Nephron (organoid): ENCODE measurements around the gene KIF3B.

Experiments
- H3K27ac Mint-ChIP-seq, 3 experiments: 2 replicates each; pipeline ENCODE4 v1.8.0; 2020; ENCODE audit warnings: mixed read lengths in 3 of 3, mild to moderate bottlenecking in 2 of 3, moderate library complexity in 1 of 3
- H3K27me3 Mint-ChIP-seq: 2 replicates; pipeline ENCODE4 v1.8.0; 2021; ENCODE audit warnings: low read depth, mild to moderate bottlenecking, moderate library complexity, mixed read lengths
- H3K36me3 Mint-ChIP-seq: 2 replicates; pipeline ENCODE4 v1.8.0; 2020; ENCODE audit warnings: low read depth, mixed read lengths
- H3K4me1 Mint-ChIP-seq: 2 replicates; pipeline ENCODE4 v1.8.0; 2020; ENCODE audit warnings: mixed read lengths
- H3K4me3 Mint-ChIP-seq, 3 experiments: 2 replicates each; pipeline ENCODE4 v1.8.0; 2020; ENCODE audit warnings: mild to moderate bottlenecking in 3 of 3, mixed read lengths in 3 of 3, moderate library complexity in 2 of 3
- H3K9me3 Mint-ChIP-seq: 2 replicates; pipeline ENCODE4 v1.8.0; 2020; ENCODE audit warnings: mixed read lengths
- CTCF ChIP-seq, 3 experiments: fragments of 200-600 bp; sonication (generic); IDR thresholded peaks; one replicate each; pipeline ENCODE4 v1.5.0; 2021; ENCODE audit warnings: antibody characterized with exemption in 3 of 3; ENCODE audit not compliant: unreplicated experiment in 3 of 3

Gene KIF3B

GRCh38 chr20:32292548-32292947 lies 15.1 kb downstream of the KIF3B start:
- Mint-ChIP-seq H3K36me3 (no peaks in the 10 kb centered on the region), H3K9me3 (no peaks in the 10 kb centered on the region), H3K4me3 (no peak overlapping the region), H3K27me3 (no peaks in the 10 kb centered on the region), H3K4me1 (peaks cover 13% of the 10 kb centered on the region), H3K27ac (no peak overlapping the region)
- no peak for TF ChIP-seq CTCF (IDR thresholded peaks at IDR 0.05; ENCODE audit: unreplicated experiment in 3 of 3)

GRCh38 chr20:32294071-32294470 lies 16.6 kb downstream of the KIF3B start:
- Mint-ChIP-seq H3K9me3 (no peaks in the 10 kb centered on the region), H3K4me1 (peaks cover 13% of the 10 kb centered on the region), H3K27ac (no peak overlapping the region), H3K4me3 (no peak overlapping the region), H3K36me3 (no peaks in the 10 kb centered on the region), H3K27me3 (no peaks in the 10 kb centered on the region)
- TF ChIP-seq CTCF (IDR thresholded peaks at IDR 0.05; ENCODE audit: unreplicated experiment in 3 of 3): no peak

GRCh38 chr20:32296412-32296811 lies 19.0 kb downstream of the KIF3B start:
- Mint-ChIP-seq H3K9me3 (no peaks in the 10 kb centered on the region), H3K4me3 (no peak overlapping the region), H3K36me3 (no peaks in the 10 kb centered on the region), H3K27ac (peak overlapping the region in 2 of 3 experiments; percentile 30 to 32), H3K4me1 (peaks cover 13% of the 10 kb centered on the region), H3K27me3 (no peaks in the 10 kb centered on the region)
- TF ChIP-seq CTCF (IDR thresholded peaks at IDR 0.05; ENCODE audit: unreplicated experiment in 3 of 3): no peak

GRCh38 chr20:32296819-32297420 lies 19.5 kb downstream of the KIF3B start:
- Mint-ChIP-seq H3K36me3 (no peaks in the 10 kb centered on the region), H3K27me3 (no peaks in the 10 kb centered on the region), H3K9me3 (no peaks in the 10 kb centered on the region), H3K4me1 (peaks cover 18% of the 10 kb centered on the region), H3K4me3 (no peak overlapping the region), H3K27ac (peak overlapping the region in 2 of 3 experiments; percentile 30 to 32)
- no peak for TF ChIP-seq CTCF (IDR thresholded peaks at IDR 0.05; ENCODE audit: unreplicated experiment in 3 of 3)

- peak overlapping the region in 1 of 3 experiments; percentile 30 for H3K27ac Mint-ChIP-seq
Observed at GRCh38 chr20:32297439-32297838, 20.0 kb downstream of the KIF3B start.

More at GRCh38 chr20:32297439-32297838, 20.0 kb downstream of the KIF3B start:
- Mint-ChIP-seq H3K4me1 (peaks cover 23% of the 10 kb centered on the region), H3K9me3 (no peaks in the 10 kb centered on the region), H3K4me3 (no peak overlapping the region), H3K27me3 (no peaks in the 10 kb centered on the region), H3K36me3 (no peaks in the 10 kb centered on the region)
- TF ChIP-seq CTCF (IDR thresholded peaks at IDR 0.05; ENCODE audit: unreplicated experiment in 3 of 3): no peak
